NCI-H82 treated with DMSO at 0.1 percent for 48 hours (cell line): Measurements from ENCODE around the gene OR2F2.

Source experiments
- DNase-seq: peaks from one replicate; lab custom pipeline; 2025; ENCODE audit not compliant: unreplicated experiment; lab: John Stamatoyannopoulos, UW

OR2F2 gene

DNA sequence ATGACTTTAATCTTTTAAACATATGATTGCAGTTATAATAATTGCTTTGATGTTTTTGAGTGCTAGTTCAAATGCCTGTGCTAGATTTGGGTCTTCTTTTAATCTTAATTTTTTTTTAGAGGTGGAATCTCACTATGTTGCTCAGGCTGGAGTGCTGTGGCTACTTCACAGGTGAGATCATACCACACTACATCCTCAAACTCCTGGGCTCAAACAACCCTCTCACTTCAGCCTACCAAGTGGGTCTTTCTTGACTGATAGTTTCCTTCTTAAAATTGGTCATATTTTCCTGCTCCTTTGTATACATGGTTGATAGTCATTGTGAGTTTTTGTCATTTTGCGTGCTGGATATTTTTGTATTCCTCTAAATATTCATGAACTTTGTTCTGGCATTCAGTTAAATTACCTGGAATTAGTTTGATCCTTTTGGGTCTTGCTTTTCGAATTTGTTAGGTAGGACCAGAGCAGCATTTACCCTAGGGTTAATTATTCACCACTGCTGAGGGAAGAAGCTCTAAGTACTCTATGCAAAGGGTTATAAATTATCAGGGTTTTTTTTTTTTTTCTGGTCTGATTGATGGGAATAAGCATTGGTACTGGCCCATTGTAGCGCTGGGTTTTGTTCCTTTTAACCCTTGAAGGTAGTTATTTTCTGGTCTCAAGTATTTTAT is 21.0 kb upstream of the OR2F2 start:
- no peak for DNase-seq

DNA sequence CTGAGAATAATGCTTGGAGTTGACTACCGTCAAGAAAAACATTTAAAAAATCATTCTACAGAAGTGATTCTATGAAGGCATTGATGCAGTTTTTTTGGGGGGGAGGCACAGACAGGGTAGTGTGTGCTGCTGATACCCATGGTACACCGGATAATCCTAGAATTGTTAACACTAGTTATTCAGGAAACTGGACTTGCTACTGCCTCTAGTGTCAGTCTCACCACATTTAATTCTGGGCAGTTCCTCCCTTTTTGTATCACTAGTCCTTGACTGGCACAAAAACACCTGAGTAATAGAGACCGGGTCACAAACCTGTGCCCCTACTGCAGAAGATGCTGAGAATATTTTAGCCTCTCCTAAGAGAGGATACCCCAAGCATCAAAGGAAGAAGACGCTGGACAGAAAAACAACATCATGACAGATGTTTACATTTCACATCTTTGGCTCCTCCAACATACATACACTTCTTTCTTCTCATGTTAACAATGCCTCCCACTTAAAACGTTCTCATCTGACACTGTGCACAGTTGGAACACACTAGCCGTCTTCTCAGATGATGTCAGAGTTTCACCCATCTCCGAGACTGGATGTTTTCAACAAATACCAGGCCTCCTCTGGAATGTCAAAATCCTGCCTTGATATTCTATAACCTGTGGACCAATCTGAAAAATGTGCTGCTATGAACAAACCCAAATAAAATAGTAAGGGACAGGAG is 19.9 kb upstream of the OR2F2 start:
- no peak for DNase-seq

DNA sequence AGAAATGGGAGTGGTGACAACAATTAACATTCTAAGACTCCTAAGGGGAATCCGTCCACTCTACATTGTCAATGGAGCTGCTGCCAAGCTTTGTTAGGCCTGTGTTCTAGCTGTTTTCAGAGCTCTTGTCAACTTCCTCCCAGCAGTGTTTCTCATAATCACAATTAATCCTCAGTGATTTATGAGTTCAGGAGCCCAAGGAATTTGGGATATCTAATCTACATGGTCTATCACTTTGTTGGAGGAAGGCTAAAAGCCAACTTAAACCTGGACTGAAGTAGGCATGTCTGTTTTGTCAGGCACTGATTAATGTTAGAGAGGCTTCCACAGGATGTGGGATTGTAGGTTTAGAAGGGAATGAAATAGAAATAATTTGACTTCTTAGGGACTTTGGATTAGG is 10.2 kb upstream of the OR2F2 start:
- no peak for DNase-seq

DNA sequence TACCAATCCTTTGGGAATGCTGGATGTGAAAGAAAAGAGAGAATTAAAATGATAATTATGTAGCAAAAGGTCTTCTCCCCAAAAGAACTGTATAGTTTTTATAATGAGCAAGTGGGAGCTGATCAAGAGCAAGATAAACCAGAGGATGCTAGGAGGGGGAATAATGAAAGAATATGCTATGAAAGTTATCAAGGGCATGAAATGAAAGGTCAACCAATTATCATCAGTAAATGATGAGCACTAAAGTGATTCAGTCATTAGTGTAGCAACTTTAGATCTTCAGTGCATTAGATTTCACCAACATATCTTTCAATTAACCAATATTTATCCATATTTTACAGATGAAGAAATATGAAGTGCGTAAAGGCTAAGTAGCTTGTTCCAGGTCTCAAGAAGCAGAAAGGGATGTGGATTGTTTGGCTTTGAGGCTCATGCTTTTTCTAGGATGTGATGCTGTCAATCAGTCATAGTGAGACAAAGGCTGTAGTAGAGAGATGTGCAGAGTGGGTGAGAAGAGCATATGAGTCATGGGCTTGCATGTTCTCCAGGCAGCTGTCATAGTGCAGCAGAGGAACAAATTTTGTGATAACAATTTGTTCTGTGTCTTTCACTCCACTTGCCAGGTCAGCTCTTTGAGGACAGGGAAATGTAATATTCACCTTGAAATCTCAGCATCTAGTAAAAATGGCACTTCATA is 5.7 kb upstream of the OR2F2 start:
- DNase-seq = no peak

DNA sequence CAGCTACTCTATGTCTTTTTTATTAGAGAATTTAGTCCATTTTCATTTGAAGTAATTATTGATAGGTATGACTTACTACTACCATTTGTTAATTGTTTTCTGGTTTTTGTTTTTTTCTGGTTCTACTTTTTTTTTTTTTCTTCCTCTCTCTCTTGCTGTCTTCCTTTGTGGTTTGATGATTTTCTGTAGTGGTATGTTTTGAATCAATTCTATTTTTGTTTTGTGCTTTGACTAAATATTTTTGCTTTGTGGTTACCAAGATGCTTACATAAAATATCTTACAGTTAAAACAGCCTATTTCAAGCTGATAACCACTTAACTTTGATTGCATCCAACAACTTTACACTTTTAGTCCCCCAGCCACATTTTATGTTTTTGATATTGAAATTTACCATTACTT is 3.3 kb upstream of the OR2F2 start:
- DNase-seq = no peak

DNA sequence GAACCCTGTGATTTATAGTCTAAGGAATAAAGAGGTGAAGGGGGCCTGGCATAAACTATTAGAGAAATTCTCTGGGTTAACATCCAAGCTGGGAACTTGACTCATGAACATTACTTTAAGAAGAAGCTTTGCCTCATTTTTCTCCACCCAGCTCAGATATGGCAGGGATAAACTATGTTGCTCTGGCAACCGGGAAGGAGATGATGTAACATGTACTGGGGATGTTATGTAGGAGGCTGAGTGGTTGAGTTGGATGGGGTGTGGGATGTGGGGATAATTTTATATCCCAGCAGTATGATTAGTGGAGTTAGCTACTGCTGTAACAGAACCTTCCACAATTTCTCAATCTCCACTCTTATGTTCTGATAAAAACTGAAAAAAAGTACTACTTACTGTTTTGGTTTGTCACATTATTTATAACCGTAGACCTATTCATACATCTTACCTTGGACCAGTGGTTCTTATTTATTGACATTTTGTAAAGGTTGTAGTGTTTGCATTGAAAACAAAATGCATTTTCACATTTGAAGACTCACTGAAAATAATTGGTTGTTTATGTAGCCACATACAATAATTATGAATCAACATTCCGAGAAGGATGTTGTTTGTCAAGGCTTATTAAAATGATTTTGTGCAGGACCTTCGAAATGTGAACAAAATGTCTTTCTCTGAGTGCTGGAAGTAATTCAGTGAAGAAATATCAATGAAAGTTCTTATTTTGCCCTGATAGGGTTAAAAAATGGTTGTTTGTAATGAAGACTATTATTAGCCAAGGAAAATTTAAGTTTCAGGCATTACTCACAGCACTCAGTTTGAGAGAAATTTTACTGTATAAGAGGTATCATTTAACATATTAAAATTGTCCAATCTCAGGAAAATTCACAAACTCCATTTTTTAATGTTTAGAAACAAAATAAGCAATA is 1.3 kb downstream of the OR2F2 start:
- no peak for DNase-seq

DNA sequence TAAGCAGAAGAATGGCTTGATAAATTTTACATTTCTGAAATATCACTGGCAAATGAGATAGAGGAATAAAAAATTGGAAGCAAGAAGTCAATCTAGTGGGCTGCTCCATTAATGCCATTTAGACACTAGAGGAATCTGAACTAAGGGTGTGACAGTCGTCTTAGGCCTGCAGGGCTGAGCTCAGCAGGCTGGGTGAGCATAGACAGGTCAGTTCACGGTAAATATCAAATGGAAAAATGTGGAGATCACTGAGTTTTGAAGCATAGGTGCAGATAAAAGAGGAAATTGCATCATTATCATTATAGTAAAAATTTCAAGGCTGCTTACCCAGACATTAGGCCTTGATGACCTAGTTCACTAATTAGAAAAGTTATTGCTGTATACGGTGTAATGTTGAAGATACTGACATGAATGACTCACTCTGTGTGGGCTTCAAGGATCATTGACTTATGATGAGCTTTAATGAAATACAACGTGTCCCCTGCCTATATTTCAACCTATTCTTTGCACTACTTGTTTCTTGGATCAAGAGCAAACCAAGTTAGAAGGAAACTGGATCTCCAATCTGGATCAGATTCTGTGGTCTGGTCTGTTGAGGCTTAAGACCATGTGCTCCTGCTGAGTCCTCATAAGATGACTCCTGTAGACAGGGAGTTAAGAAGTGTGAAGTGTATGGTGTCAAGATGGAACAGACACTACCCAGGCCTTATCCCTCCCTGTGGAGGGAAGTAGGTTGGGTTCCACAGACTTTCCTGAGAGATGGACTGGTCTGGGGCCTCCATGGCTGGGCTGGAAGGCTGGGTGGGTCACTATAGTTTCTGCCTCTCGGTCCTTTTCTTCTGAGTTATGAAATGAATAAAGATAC is 3.6 kb downstream of the OR2F2 start:
- no peak for DNase-seq

DNA sequence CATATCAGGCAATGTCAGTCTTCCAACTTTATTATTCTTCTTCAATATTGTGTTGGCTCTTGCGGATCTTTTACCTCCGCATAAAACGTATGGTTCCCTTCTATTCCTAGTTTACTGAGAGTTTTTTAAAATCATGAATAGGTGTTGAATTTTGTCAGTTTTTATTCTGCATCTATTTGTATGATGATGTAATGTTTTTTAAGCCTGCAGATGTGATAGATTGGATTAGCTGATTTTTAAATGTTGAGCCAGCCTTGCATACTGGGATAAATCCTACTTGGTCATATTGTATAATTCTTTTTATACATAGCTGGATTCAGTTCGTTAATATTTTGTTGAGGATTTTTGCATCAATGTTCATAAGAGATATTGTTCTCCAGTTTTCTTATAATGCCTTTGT is 10.4 kb downstream of the OR2F2 start:
- DNase-seq = no peak

DNA sequence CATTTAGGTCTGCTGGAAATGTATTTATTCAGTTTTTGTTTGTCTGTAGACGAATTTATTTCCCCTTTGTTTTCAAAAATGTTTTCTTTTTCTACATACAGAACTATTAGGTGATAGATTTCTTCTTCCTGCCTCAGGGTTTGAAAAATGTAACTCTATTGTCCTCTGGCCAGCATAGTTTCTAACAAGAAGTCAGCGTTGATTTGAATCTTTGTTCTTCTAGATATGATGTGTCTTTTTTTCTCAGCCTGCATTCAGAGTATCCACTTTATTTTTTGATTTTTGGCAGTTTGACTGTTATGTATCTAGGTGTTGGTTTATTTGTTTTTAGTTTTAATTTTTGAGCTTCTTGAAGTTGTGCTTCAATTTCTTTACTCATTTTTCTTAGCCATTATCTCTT is 12.1 kb downstream of the OR2F2 start:
- DNase-seq = no peak

DNA sequence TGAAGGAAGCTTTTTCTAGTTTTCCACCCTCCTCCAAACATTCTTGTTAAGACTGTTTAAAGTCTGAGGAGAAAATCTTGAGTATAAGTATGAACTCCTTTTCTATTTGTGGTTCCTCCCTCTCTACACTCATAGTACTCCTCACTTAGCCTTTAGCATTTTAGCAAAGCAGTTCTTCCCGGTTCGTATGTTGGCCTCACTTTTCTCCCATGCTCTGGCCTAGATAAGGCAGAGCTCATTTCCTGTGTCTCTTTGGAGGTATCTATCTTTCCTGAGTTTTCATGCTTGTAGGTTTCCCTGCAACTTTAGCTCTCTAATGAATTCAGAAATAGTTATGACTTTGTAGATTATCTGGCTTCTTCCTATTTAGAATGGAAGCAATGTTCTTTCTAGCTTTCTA is 13.7 kb downstream of the OR2F2 start:
- DNase-seq = no peak

DNA sequence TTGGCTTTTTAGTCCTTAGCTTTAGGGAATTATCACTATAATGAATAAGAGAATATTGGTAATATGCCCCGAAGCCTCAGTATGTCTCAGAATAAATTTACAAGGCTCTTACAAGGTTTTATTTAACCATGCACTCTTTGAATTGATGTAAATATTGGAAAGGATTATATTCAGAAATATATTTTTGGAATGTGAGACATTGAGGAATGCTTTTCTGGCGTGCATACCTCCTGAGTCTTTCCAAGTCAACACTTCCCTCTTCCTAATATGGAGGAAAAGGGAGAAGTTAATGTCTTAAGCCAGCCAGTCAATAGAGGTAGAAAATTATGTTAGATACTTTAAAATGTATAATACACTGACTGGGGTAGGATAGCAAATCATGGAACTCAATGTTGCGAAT is 18.4 kb downstream of the OR2F2 start:
- no peak for DNase-seq

DNA sequence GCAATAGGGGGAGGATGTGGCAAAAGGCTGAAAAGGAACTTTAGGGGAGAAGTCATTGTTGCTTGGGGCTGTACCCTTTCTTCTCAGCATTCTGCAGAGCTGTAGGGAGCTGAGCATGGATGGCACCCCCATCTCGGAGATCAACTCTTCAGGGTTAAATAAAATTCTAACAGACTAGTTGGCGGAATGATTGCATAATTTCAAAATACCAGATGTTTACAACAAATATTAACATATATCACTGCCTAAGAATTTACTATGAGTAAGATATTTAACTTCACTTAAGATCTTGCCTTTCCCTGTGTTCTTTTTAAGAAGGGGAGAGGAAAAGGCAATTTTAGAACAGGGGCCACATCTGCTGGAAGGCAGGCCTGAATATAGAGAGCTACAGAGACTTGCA is 19.1 kb downstream of the OR2F2 start:
- DNase-seq = no peak

DNA sequence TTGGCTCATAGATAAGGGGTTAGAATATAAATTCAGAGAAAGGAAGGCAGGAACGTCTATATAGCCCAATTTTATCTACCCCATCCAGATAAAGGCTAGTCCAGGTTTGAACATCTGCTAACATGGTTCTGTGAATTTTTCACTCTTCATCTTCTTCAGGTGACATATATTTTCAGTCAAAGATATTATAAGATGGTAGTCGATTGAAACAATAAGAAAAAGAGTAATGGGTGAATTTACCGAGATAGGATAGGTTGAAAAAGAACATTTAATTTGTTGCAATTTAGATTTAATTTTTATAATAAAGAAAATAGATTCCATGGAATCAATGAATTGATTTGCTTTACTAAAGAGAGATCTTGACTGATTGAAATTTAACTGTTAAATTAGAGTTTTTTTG is 19.5 kb downstream of the OR2F2 start, which contains the start of gene OR2F1:
Gene OR2F1, plus strand, starts transcription at position 301 of the 400 bp plus-strand sequence. CDS start 5,127 bp downstream, outside the sequence.
- no peak for DNase-seq

DNA sequence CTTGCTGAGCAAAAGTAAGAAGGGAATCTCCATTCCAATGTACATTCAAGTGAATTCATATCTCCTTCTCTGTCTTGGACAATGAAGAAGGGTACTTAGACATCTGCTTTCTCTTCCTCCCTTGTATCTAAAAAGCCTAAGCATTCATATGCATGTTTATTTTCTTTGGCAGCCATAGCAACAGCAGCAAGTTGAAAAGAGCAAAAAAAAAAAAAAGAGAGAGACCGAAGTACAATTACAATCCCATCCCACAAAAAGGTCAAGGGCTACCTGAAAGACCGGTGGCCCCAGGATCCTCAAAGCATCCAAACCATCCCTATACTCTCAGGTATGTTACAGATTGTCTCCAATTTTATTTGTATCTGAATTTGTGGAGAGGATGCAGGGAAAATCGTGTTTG is 23.7 kb downstream of the OR2F2 start:
- no peak for DNase-seq

DNA sequence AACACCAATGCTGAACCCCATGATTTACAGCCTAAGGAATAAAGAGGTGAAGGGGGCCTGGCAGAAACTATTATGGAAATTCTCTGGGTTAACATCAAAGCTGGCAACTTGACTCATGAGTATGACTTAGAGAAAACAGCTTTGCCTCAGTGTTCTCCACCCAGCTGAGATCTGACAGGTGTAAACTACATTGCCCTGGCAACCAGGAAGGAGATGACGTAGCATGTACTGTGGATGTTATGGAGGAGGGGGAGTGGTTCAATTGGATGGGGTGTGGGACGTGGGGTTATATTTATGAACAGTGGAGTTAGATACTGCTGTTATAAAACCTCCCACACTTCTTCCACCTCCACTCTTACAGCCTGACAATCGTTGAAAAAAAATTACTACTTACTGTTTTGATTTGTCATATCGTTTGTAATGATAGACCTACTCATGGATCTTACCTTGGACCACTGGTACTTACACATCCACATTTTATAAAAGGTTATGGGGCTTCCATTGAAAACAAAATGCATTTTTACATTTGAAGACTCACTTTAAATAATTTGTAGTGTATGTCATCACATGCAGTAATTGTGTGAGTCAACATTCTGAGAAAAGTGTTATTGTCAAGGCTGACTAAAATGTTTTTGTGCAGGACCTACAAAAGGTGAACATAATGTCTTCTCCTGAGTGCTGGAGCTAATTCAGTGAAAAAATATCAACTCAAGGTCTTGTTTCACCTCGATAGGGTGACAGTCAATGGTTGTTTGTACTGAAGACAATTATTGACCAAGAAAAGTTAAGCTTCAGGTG is 26.0 kb downstream of the OR2F2 start:
- DNase-seq = no peak

DNA sequence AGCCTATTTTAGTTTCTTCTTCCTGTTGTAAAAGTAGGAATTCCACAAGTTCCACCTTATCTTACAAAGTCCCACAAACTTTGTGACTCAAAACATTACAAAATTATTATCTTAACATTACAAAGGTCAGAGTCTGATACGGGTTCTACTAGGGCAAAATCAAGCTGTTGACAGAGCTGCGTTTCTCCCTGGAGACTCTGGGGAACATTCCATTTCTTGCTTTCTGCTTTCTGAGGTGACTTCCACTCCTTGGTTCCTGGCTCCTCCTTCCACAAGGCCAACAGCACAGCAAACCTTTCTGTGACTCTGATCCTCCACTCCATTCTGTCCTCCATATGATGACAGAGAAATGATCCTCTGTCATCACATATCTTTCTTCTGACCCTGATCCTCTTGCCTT is 30.2 kb downstream of the OR2F2 start:
- DNase-seq = no peak

DNA sequence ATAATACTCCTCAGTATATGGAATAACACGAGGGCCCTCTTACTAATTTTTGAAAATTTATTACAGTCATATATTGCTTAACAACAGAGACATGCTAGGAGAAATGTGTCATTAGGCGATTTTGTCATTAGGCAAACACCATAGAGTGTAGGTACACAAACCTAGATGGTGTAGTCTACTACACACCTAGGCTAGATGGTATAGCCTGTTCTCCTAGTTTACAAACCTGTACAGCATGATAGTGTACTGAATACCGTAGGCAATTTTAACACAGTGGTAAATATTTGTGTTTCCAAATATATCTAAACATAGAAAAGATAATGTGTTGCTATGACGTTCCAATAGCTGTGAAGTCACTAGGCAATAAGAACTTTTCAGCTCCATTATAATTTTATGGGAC is 32.4 kb downstream of the OR2F2 start:
- DNase-seq = no peak

DNA sequence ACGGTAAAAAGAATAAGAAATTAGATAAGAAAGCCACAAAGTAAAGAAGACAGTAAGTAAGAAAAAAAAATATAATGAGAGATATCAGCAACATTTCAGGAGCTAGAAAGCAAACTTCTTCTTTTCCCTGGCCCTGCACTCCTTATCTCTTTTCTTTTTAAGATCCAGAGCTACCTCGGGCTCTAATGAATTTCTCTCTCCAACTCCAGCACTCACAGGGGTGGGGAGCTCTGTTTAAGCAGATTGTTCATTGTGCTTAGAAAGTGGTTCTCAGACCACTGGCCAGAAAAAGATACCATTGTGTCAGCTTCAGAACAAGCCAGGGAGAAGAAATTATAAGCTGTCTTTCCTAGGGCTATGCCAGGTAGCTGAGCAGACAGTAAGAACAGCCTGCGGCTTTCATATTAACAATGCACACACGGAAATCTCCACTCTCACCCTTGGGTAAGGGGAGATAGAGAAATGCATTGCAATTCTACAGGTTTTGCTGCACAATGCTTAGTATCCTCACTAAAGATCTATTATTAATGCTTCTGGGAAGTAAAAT is 38.9 kb downstream of the OR2F2 start:
- DNase-seq = no peak

DNA sequence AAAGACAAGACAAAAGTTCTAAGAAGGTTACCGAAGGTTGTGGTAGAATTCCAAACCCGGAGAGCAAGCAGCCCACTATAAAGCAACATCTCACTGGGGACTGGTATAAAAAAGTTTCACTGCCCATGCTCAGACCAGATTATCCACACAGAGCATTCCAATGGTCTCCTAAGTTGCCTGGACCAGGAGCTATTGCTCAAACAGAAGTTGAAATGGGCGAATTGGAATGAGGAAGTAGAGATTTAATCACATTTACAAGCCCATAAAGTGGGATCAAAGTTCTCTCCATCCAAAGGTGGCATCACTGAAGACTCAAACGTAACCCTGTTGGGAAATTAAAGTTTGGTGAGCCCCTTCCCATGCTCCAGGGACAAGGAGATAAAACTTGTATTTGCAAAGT is 39.4 kb downstream of the OR2F2 start:
- no peak for DNase-seq
